ENCODE measurements around the gene ADAMTSL2.

Gene ADAMTSL2

GRCh38 chr9:133589454-133590227, 55.1 kb downstream of the ADAMTSL2 start:
- DNase-seq (ENCODE audit: low read depth in 2 of 2) = peak in 1 of 2 experiments; percentile 45

GRCh38 chr9:133590231-133590855, 55.8 kb downstream of the ADAMTSL2 start:
- no peak for DNase-seq (ENCODE audit: low read depth in 2 of 2)

- no peak for DNase-seq (ENCODE audit: low read depth in 2 of 2)
Measured at GRCh38 chr9:133591116-133591910, 56.8 kb downstream of the ADAMTSL2 start.

GRCh38 chr9:133591985-133592384, 57.5 kb downstream of the ADAMTSL2 start:
- no peak for DNase-seq (ENCODE audit: low read depth in 2 of 2)

GRCh38 chr9:133592731-133593409, 58.4 kb downstream of the ADAMTSL2 start:
- DNase-seq (ENCODE audit: low read depth in 2 of 2) = no peak

- DNase-seq (ENCODE audit: low read depth in 2 of 2) = no peak
Measured at GRCh38 chr9:133593587-133594253, 59.2 kb downstream of the ADAMTSL2 start.

- DNase-seq (ENCODE audit: low read depth in 2 of 2) = no peak
Measured at GRCh38 chr9:133594310-133594709, 59.8 kb downstream of the ADAMTSL2 start.

- no peak for DNase-seq (ENCODE audit: low read depth in 2 of 2)
Measured at GRCh38 chr9:133595910-133596309, 61.4 kb downstream of the ADAMTSL2 start.

GRCh38 chr9:133597316-133597957, 62.9 kb downstream of the ADAMTSL2 start:
- DNase-seq (ENCODE audit: low read depth in 2 of 2) = no peak

GRCh38 chr9:133598978-133599377, 64.5 kb downstream of the ADAMTSL2 start:
- no peak for DNase-seq (ENCODE audit: low read depth in 2 of 2)

GRCh38 chr9:133599470-133600173, 65.1 kb downstream of the ADAMTSL2 start:
- no peak for DNase-seq (ENCODE audit: low read depth in 2 of 2)

- DNase-seq (ENCODE audit: low read depth in 2 of 2) = no peak
Measured at GRCh38 chr9:133600739-133601138, 66.2 kb downstream of the ADAMTSL2 start.

- DNase-seq (ENCODE audit: low read depth in 2 of 2) = no peak
Measured at GRCh38 chr9:133601746-133602145, 67.2 kb downstream of the ADAMTSL2 start.

GRCh38 chr9:133602277-133602676, 67.8 kb downstream of the ADAMTSL2 start:
- DNase-seq (ENCODE audit: low read depth in 2 of 2) = no peak

- no peak for DNase-seq (ENCODE audit: low read depth in 2 of 2)
Measured at GRCh38 chr9:133603135-133603927, 68.8 kb downstream of the ADAMTSL2 start.

GRCh38 chr9:133604214-133604613, 69.7 kb downstream of the ADAMTSL2 start:
- no peak for DNase-seq (ENCODE audit: low read depth in 2 of 2)

GRCh38 chr9:133604856-133605255, 70.4 kb downstream of the ADAMTSL2 start:
- no peak for DNase-seq (ENCODE audit: low read depth in 2 of 2)

- no peak for DNase-seq (ENCODE audit: low read depth in 2 of 2)
Measured at GRCh38 chr9:133605446-133605845, 70.9 kb downstream of the ADAMTSL2 start.

Data from stimulated activated CD4-positive, alpha-beta T cell treated with anti-CD3 and anti-CD28 coated beads, Interleukin-12 subunit alpha, Interleukin-12 subunit beta, amount 100 ng/mL, for 24 hours (primary cell).